Stimulated activated CD4-positive, alpha-beta T cell treated with anti-CD3 and anti-CD28 coated beads, TNF-alpha, amount 100 ng/mL, for 48 hours (primary cell): Measurements from ENCODE around the gene GRM4.

Source experiments
- DNase-seq, 3 donors: peaks; one replicate each; pipeline ENCODE4 v3.0.0-alpha.2; 2020; ENCODE audit warnings: low read depth in 3 of 3

The GRM4 gene

DNA sequence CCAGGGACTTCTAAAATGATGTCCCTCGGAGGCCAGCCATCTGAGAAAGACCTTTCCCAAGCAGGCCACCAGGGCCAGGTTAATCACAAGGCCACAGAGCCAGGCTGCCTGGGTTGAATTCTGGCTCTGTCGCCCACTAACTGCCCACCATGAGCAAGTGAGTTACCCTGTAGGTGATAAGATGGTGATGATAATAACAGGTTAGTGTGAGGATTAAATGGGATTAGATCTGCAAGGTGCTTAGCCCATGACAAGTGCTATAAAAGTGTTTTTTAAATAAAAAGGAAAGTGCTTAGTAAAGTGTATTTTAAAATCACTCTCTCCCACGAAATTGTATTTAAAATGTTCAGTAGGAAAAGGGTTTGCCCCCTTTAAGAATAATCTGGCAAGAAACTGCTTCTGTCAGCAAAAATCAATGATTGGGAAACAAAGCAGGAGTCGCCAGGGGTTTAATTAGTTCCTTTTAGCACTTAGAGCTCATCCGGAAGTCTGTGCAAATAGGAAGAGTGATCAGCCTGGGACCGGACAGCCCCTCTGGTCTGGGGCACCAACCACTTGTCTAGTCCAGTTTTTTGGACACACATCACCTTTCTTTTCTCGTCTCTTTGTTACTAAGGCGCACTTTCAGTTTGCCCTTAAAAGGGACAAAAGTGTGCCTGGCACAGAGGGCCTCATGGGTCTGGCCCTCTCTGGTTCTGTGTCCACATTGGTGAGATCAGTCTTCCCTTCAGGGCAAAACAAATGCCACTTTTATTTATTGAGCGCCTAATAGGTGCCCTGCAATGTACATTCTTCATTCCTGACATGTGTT, 150.4 kb downstream of the GRM4 start:
- DNase-seq: no peak

DNA sequence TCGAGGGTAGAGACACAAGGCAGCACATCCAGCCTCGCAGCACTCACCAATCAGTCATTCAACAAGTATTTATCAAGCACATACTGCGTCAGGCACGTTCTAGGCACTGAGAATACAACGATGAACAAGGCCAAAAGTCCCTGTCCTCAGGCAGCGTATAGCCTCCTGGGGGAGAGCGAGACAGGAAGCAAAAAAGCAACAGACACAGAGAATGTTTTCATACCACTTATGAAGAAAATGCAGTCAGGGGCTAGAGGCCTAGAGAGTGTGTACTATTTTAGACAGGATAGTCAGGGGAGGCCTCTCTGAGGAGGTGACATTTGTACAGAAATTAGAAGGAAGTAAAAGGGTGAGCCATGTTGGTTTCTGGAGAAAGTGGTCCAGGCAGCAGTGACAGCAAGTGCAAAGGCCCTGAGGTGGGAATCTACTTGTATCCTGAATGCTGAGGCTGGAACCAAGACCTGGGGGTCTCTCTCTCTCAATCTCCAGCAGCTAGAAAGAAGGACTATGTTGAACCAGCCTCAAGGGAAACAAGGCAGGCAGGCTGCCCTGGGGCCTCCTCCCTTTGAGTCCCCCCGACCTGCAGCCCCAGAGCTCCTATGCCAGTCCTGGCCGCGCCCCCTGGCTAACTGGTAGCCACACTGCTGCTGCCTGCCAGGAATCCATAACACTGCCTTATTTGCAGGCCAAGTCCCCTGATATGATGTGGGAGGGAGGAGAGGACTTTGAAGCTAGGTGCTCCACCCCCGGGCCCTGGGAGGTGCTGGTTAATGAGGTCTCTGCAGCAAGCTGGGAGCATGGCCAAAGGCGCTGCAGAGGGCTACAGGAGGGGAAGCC, 151.2 kb downstream of the GRM4 start:
- DNase-seq: no peak

DNA sequence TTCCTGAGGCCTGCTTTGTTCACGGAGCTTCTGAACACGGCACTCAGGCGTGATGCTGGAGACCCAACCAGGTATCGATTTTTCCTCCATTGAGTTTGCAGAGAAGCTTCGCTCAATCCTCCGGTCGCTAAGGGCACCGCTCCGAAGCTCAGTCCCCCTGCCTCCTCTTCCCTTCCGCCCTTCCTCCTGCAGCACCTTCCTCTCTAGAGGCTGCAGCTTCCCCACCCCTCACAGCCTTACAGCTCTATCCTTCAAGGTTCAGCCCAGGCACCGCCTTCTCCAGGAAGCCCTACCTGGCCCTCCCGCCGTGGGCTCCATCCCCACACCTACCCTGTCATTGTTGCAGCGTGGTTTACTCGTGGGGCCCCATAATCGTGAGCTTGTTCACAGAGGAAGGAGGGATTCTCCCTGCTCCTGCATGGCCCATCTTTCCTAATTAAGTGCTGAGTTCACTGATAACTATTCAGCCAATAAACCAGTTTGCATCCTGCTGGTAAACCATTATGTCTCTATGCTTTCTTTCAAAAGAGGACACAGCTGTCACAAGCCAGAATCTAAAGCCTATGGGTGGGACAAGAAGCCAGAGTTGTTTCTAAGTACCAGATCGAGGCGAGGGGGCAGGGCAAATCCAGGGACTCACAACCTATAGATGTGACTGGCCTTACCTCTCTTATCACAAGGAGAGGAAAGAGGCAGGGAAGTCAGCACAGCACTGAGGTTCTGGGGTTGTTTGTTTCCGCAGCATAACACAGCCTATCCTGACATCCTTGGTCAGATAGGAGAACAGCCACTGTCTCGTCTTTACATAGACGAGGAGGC, 152.0 kb downstream of the GRM4 start:
- DNase-seq: no peak

DNA sequence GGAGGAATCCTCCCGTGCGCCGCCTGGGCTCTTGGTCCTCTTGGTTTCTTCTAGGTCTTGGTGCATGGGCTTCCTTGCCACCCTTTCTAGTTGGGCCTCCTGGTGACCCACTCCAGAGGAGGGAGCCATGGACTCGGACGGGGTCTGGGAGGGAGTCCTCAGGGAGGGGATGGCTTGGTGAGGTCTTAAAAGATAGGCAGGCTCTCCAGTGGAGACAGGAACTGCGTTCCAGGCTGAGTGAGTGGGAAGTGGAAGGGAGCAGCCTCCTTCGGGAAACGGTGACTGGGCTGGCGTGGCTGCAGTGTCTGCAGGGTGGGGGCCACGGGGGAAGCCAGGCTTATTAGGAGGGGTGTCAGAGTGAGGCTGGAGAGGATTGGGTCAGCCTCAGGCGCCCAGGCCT, 152.8 kb downstream of the GRM4 start:
- no peak for DNase-seq

DNA sequence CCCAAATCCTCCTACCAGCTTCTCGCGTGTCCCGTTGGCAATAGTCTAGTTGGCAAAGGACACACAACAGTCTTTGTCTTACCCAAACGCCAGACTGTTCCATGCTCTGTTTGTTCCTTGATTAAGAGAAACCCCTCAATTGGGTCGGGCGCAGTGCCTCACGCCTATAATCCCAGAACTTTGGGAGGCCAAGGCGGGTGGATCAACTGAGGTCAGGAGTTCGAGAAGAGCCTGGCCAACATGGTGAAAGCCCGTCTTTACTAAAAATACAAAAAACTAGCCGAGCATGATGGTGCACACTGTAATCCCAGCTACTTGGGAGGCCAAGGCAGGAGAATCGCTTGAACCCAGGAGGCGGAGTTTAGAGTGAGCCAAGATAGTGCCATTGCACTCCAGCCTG, 153.7 kb downstream of the GRM4 start:
- DNase-seq: no peak

- no peak for DNase-seq
These were observed 154.3 kb downstream of the GRM4 start for GRCh38 chr6:33991610-33992009.

DNA sequence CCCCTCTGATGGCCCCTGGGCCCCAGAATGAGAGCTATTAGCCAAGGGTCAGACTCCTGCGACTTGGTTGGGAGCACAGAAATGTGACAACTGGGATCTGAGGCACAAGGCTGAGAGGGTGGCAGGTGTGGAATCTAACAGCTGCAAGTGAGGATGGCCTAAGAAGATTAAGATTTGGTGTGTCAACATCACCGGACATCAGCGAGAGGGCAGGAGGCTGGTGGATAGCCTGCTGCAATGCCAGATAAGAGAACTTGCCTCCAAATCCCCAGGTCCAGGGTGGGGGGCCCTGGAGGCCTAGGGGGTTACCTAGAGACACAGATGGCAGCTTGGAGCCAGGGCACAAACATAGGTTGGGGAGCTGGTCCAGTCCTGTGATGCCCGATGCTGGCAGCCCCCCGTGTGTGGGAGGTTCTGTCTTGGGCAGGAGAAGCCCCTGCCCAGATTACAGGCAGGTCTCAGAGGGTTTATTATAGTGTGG, 155.8 kb downstream of the GRM4 start:
- no peak for DNase-seq

- DNase-seq: no peak
These were observed 156.7 kb downstream of the GRM4 start for GRCh38 chr6:33989016-33989854.

DNA sequence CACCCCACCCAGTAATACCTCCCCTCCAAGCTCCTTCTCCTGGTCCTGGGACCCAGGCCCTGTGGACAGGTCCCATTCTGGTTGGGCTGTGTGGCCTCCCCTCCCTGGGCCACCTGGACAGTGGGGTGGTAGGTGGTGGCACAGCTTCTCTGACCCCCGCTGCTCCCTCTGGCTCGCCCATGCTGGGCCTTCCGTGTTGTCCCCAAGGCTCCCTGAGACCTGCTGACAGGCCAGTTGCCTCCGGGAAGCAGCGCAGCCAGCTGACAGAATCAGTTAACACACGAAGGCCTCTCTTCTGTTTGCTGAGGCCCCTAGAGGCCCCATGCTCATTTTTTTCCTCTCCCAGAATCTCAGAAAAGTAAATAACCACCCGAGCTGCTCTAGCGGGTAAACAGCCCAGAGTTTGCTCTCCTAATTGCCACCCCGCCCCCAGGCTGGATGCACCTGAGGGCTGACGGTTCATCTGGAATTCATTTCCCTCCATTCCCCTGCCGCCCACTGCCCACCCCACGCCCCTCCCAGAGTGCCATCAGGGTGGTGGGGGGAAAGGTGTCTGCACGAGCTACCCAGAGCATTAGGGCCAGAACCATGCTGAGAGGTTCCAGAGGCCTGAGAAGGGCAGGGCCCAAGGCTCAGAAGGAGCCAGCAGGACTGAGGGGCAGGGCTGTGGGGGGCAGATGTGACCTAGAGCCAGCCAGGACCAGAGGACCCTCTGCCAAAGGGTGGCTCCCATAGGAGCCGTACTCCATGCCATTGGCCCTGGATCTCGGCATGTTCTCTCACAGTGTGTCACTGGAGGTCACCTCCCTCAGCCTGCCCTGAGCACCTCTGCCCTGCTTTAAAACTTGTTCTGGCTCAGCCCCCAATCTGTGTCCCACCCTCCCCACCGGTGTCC, 157.5 kb downstream of the GRM4 start:
- no peak for DNase-seq

GRCh38 chr6:33987531-33988021, 158.3 kb downstream of the GRM4 start:
- no peak for DNase-seq

DNA sequence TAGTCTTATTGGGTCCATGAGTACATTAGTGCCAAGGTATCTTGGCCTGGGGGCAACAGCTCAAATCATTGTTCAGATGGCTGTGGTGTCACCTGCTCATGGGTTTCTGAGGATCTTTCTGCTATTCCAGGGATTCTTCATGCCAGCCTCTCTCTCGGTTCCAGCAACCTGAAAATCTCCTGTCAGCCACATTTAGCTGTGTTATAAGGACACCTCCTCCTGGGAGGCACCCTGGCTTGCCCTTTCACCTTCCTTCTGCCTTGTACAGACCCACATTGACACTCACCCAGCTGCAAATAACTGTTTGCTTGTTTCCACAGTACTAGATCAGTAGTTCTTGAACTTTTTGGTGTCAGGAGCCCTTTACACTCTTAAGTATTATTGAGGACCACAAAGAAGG, 159.9 kb downstream of the GRM4 start:
- no peak for DNase-seq

DNA sequence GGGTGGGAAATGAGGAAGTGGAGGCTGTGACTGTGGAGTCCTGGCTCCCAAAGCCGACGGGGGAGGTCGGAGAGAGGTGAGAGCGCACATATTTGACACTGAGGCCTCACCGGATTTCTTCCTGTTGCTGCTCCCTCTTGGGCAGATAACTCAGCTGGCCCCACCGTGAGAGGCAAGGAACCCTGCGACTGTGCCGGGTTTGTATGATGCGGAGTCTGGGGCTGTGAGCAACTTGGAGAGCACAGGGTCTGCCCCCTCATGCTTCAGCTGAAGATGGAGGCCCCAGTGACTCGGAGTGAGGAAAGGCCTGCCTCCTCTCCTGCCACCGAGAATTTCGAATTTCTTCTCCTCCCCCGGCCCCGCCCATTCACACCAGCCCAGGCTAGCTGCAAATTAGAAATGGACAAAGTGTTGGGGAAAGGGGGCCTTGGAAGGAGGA, 160.6 kb downstream of the GRM4 start:
- DNase-seq: no peak

DNA sequence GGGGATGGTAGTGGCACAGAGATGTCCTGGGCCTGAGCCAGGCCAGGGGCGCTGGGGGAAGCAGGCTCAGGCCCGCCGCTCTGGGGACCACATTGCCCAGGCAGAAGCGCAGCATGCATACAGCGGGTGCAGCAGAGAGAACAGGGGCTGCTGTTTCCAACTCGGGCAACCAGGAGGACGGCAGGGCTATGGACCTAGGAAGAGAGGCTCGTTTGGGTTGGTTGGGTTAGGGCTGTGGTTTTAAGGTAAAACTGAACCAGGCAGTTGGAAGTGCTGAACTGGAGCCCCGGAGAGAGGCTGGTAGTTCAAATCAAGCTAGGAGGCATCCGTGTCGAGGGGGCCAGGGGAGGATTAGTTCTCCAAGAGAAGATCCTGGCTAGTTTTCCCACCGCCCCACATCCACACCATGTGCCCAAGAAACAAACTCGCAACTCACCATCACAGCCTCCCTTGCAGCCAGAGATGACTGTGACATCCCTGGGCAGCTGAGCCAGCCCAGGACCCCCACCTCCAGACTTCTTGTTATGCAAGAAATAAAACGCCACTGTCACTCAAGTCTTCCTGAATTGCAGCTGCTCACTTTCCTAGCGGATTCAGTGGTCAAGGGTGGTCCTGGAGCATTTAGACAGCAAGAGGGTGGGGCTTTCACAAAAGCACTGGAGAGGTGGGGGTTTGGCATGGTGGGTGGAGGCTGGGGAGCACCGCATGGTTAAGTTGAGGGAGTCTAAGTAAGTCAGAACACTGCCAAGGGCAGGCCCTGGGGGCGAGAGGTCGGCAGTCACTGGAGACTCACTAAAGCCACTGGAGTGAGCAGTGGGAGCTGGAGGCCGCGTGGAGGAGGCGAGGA, 161.2 kb downstream of the GRM4 start:
- no peak for DNase-seq

GRCh38 chr6:33983721-33984465, 162.0 kb downstream of the GRM4 start:
- DNase-seq: no peak

DNA sequence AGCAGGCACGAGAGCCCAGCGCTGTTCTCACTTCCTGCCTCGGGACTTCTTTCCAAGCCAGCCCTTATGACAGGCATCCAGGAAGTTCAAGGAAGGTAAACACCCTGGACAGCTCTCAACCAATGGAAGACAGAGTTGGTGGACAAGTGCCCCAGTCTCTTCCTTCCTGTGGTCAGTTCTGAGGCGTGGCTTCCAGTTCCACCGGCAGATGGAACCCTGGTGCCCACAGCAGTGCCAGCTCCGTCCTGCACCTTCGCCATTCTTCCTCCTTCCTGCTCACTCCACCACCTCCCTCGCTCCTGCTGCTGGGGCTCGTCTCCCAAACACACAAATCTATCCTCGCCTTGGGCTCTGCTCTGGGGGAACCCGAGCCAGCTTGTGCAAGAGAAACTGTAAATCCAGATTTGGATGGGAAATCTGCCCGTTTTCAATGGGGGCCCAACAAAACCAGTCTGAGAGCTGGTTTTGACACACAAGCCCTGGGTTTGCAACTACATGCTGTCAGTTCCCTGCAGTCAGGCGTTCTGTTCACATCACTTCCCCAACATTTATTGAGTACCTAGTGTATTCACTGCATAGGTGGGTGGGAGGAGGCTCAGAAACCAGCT, 162.7 kb downstream of the GRM4 start:
- DNase-seq: no peak

- no peak for DNase-seq
These were observed 164.0 kb downstream of the GRM4 start for GRCh38 chr6:33981861-33982260.

DNA sequence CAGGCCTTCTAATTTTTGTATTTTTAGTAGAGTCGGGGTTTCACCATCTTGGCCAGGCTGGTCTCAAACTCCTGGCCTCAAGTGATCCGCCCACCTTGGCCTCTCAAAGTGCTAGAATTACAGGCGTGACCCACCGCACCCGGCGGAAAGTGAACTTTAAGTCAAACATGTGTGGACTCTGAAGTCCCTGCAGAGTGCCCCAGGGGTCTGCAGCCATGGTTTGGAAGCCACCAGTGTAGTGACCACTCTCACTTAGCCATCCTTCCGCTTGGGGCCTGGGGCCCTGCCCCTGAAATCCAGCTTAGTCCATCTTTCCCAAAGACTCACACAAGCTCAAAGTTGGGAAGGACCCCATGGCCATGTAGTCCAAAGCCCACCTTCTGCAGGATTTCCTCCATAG, 164.5 kb downstream of the GRM4 start:
- no peak for DNase-seq
